Endothelial cell of umbilical vein (primary cell): ENCODE measurements around the gene FUT8. TPM values are rescaled to one million over a fixed set of nuclear protein-coding genes. Genes with fewer than 3 reads are reported as not detected.

Source experiments
- BruUV-seq: library from RNA; stranded (reverse); fragments of 400-500 nt; replicated peaks from 2 replicates; lab custom pipeline; 2021; lab: Mats Ljungman, UMichigan
- CTCF ChIA-PET: fragments of 300-600, 350-600 bp; sonication (Branson Sonifier 250); formaldehyde crosslinking; loops from one replicate; lab custom pipeline; 2021; ENCODE audit warnings: antibody characterized with exemption, inconsistent platforms; lab: Charles Lee
- POLR2A ChIA-PET: fragments of 300-600, 350-600 bp; sonication (Branson Sonifier 250); formaldehyde crosslinking; loops from one replicate; lab custom pipeline; 2021; ENCODE audit warnings: antibody characterized with exemption, inconsistent platforms; lab: Charles Lee
- DNase-seq: peaks from one replicate; pipeline ENCODE4 v3.0.0-alpha.2; 2011; ENCODE audit warnings: low read depth, low spot score
- FAIRE-seq: peaks from 2 replicates; lab custom pipeline; 2011; peaks lifted over from hg19 to GRCh38; lab: Jason Lieb, UNC
- H2AFZ ChIP-seq: 2 replicates; pipeline ENCODE4 v1.6.0; 2012; ENCODE audit warnings: low read depth, low read length, control low read depth, inconsistent platforms
- H3K27ac ChIP-seq: 2 replicates; pipeline ENCODE4 v1.5.1; 2011; ENCODE audit warnings: low read depth, mild to moderate bottlenecking, control low read depth, low read length, moderate library complexity; ENCODE audit not compliant: insufficient read depth
- H3K27me3 ChIP-seq, 2 experiments: 2 replicates each; pipeline versions ENCODE4 v1.6.0 to v1.6.1; 2011; ENCODE audit warnings: low read length in 2 of 2, mixed read lengths in 1 of 2; ENCODE audit not compliant: control insufficient read depth in 2 of 2, insufficient read depth in 2 of 2
- H3K36me3 ChIP-seq, 2 experiments: 2 replicates in 1 of 2; 3 replicates in 1 of 2; pipeline ENCODE4 v1.5.1; 2011; ENCODE audit warnings: low read length in 2 of 2, mild to moderate bottlenecking in 1 of 2, moderate library complexity in 1 of 2; ENCODE audit not compliant: control insufficient read depth in 2 of 2, insufficient read depth in 2 of 2; ENCODE audit errors: extremely low read depth in 1 of 2
- H3K4me1 ChIP-seq: 3 replicates; pipeline ENCODE4 v1.5.1; 2011; ENCODE audit warnings: mild to moderate bottlenecking, low read length; ENCODE audit not compliant: control insufficient read depth, insufficient read depth; ENCODE audit errors: extremely low read depth
- H3K4me2 ChIP-seq: 2 replicates; pipeline ENCODE4 v1.6.1; 2011; ENCODE audit warnings: low read length, control low read depth, mixed read lengths; ENCODE audit not compliant: insufficient read depth
- H3K4me3 ChIP-seq, 3 experiments: fragments of 200-600 bp in 1 of 3; sonication (generic), shearing (Covaris generic) in 1 of 3; replicated peaks in 1 of 3; 2 replicates each; pipeline ENCODE4 v1.5.1; 2011 to 2016; ENCODE audit warnings: control low read depth in 3 of 3, low read length in 3 of 3, mild to moderate bottlenecking in 2 of 3, inconsistent platforms in 1 of 3, low read depth in 1 of 3, moderate library complexity in 1 of 3; ENCODE audit not compliant: insufficient read depth in 1 of 3
- H3K79me2 ChIP-seq: 2 replicates; pipeline ENCODE4 v1.6.0; 2012; ENCODE audit warnings: low read length, inconsistent platforms; ENCODE audit not compliant: control insufficient read depth, insufficient read depth
- H3K9ac ChIP-seq: replicated peaks from 2 replicates; pipeline ENCODE3; 2011; ENCODE audit warnings: low read length, control low read depth; ENCODE audit not compliant: insufficient read depth; ENCODE audit errors: extremely low read depth
- H3K9me1 ChIP-seq: replicated peaks from 3 replicates; pipeline ENCODE4 v1.6.0; 2011; ENCODE audit warnings: mild to moderate bottlenecking, low read length; ENCODE audit not compliant: control insufficient read depth, insufficient read depth; ENCODE audit errors: extremely low read depth
- H3K9me3 ChIP-seq: replicated peaks from 2 replicates; pipeline ENCODE4 v1.5.1; 2012; ENCODE audit warnings: low read length, inconsistent platforms; ENCODE audit not compliant: control insufficient read depth, insufficient read depth
- H4K20me1 ChIP-seq: replicated peaks from 2 replicates; pipeline ENCODE3; 2011; ENCODE audit warnings: mild to moderate bottlenecking, low read length; ENCODE audit not compliant: control insufficient read depth, insufficient read depth; ENCODE audit errors: extremely low read depth
- CTCF ChIP-seq, 2 donors: IDR thresholded peaks; 1 replicate in 1 of 2; 2 replicates in 1 of 2; pipeline ENCODE4 v1.5.1; 2011; ENCODE audit warnings: low read length in 2 of 2, mild to moderate bottlenecking in 2 of 2, moderate library complexity in 2 of 2, control low read depth in 1 of 2, inconsistent platforms in 1 of 2, low read depth in 1 of 2; ENCODE audit not compliant: insufficient read depth in 1 of 2; ENCODE audit errors: extremely low read depth in 1 of 2
- EZH2 ChIP-seq: IDR thresholded peaks from 2 replicates; pipeline ENCODE4 v1.6.1; 2012; ENCODE audit warnings: borderline replicate concordance, low read depth, mild to moderate bottlenecking, moderate library complexity, low read length, inconsistent platforms; ENCODE audit not compliant: severe bottlenecking
- FOS ChIP-seq: IDR thresholded peaks from 2 replicates; pipeline ENCODE4 v1.6.1; 2011; ENCODE audit warnings: mild to moderate bottlenecking, low read length, moderate library complexity, borderline replicate concordance; ENCODE audit not compliant: insufficient read depth
- GATA2 ChIP-seq: IDR thresholded peaks from 2 replicates; pipeline ENCODE4 v1.7.0; 2011; ENCODE audit warnings: low read depth, mild to moderate bottlenecking, moderate library complexity, mixed read lengths, low read length; ENCODE audit not compliant: insufficient read length, insufficient read depth
- JUN ChIP-seq: IDR thresholded peaks from 2 replicates; pipeline ENCODE4 v1.6.1; 2011; ENCODE audit warnings: borderline replicate concordance, low read depth; ENCODE audit not compliant: insufficient read length, insufficient read depth
- MAX ChIP-seq: IDR thresholded peaks from 2 replicates; pipeline ENCODE4 v1.6.1; 2011; ENCODE audit not compliant: insufficient read depth, insufficient read length
- MYC ChIP-seq: IDR thresholded peaks from one replicate; pipeline ENCODE4 v1.6.1; 2011; ENCODE audit warnings: mild to moderate bottlenecking, low read depth, low read length
- POLR2A ChIP-seq: IDR thresholded peaks from 2 replicates; pipeline ENCODE4 v1.6.1; 2012; ENCODE audit warnings: low read depth, mild to moderate bottlenecking, control low read depth, low read length
- POLR2AphosphoS5 ChIP-seq: IDR thresholded peaks from 2 replicates; pipeline ENCODE4 v1.6.1; 2012; ENCODE audit warnings: low read depth, mild to moderate bottlenecking, control low read depth, low read length, moderate library complexity; ENCODE audit not compliant: insufficient read depth
- dilution Hi-C: fragments of 300-500 bp; cut with MboI; formaldehyde crosslinking; loops from one replicate; pipeline ENCODE4 v1.15.0; 2019; ENCODE audit warnings: low sequenced_read_pairs; ENCODE audit not compliant: extremely low pct_ligation_motif_present
- intact Hi-C: fragments of 100-400 bp; cut with micrococcal nuclease; formaldehyde crosslinking; loops from one replicate; pipeline ENCODE4 v1.10.0; 2022
- polyA plus RNA-seq, 4 experiments: library from polyadenylated mRNA; depleted of rRNA in 3 of 4; stranded (reverse) in 3 of 4; unstranded in 1 of 4; fragments of >200 nt; gene quantifications; 2 replicates each; pipeline versions ENCODE4 v1.2.1 to v1.2.3, GENCODE V29; 2011 to 2012; ENCODE audit warnings: missing spikeins in 1 of 4
- total RNA-seq: library from RNA; stranded (reverse); gene quantifications from 2 replicates; pipeline ENCODE4 v1.2.3, GENCODE V29; 2021

FUT8 gene
- total and polyA plus RNA-seq, 2 donors (not counting 3 experiments of a cell fraction or from before 2014, with no cell fraction given): 16.7 to 38.8 TPM

GRCh38 chr14:65550779-65551643 lies 138.5 kb downstream of the FUT8 start:
- FAIRE-seq (no peak), DNase-seq (no peak)
- H3K9ac ChIP-seq: no peak overlapping the region
- CTCF ChIA-PET: no interaction called here
- POLR2A ChIA-PET: no interaction called here
- H3K27me3 ChIP-seq: no peaks in the 10 kb centered on the region
- H3K4me1 ChIP-seq: no peaks in the 10 kb centered on the region
- no peaks in the 10 kb centered on the region for H3K9me1 ChIP-seq
- H3K9me3 ChIP-seq: no peaks in the 10 kb centered on the region
- no peak overlapping the region for H3K4me2 ChIP-seq
- no peak overlapping the region for H2AFZ ChIP-seq
- no peak overlapping the region for H3K27ac ChIP-seq
- intact Hi-C loops (no loop called here), dilution Hi-C loops (no loop called here)
- peaks cover 14% of the 10 kb centered on the region for H3K79me2 ChIP-seq
- BruUV-seq: no TSS peak
- H3K36me3 ChIP-seq: no peaks in the 10 kb centered on the region
- H3K4me3 ChIP-seq: no peak overlapping the region
- TF ChIP-seq MYC (no peak), CTCF (IDR thresholded peaks at IDR 0.05; ENCODE audit: extremely low read depth in 1 of 2, insufficient read depth in 1 of 2, low read depth in 1 of 2, low read length in 2 of 2) (no peak), EZH2 (no peak), GATA2 (no peak), POLR2AphosphoS5 (no peak), MAX (no peak), FOS (no peak), POLR2A (no peak), JUN (no peak)
- no peaks in the 10 kb centered on the region for H4K20me1 ChIP-seq
